GM12878 (cell line): ENCODE results near the gene LCE1F. TPM values are rescaled to one million over a fixed set of nuclear protein-coding genes. Genes with fewer than 3 reads are reported as not detected.

Experiments
- ATAC-seq: fragments of 200-7000 bp; cut with Tn5 transposase; 3 replicates; pipeline ENCODE4 v1.9.1; 2020; ENCODE audit warnings: mild to moderate bottlenecking, moderate library complexity
- BruUV-seq: library from RNA; stranded (reverse); fragments of 400-500 nt; replicated peaks from 2 replicates; lab custom pipeline; 2021; lab: Mats Ljungman, UMichigan
- CTCF ChIA-PET: fragments of 300-600 bp; sonication (Branson Sonifier 250); formaldehyde crosslinking; extraction: SDS; loops from one replicate; lab custom pipeline; 2021; ENCODE audit warnings: inconsistent platforms; lab: Yijun Ruan, JAX
- POLR2A ChIA-PET: fragments of 350-600 bp; formaldehyde crosslinking; extraction: SDS; loops from one replicate; lab custom pipeline; 2021; ENCODE audit warnings: inconsistent platforms; lab: Charles Lee
- RAD21 ChIA-PET: fragments of 300-600 bp; sonication (Branson Sonifier 250); formaldehyde crosslinking; loops from one replicate; lab custom pipeline; 2023; ENCODE audit warnings: antibody characterized with exemption; ENCODE audit not compliant: unreplicated experiment; lab: Charles Lee
- SMC1A ChIA-PET: fragments of 300-600 bp; sonication (Branson Sonifier 250); formaldehyde crosslinking; loops from one replicate; lab custom pipeline; 2023; ENCODE audit not compliant: unreplicated experiment, uncharacterized antibody; lab: Charles Lee
- DNase-seq: peaks from one replicate; pipeline ENCODE4 v3.0.0-alpha.2; 2011; ENCODE audit warnings: low read depth, low spot score
- FAIRE-seq: peaks from 3 replicates; lab custom pipeline; 2011; peaks lifted over from hg19 to GRCh38; lab: Jason Lieb, UNC
- H2AFZ ChIP-seq: 2 replicates; pipeline ENCODE4 v1.6.0; 2011; ENCODE audit warnings: low read depth, low read length, control low read depth; ENCODE audit not compliant: control insufficient read depth
- H3K27ac ChIP-seq: 2 replicates; pipeline ENCODE4 v1.5.1; 2011; ENCODE audit warnings: control low read depth; ENCODE audit not compliant: control insufficient read depth, insufficient read depth
- H3K27me3 ChIP-seq, 2 experiments: replicated peaks in 1 of 2; 2 replicates each; pipeline versions ENCODE4 v1.6.0 to v1.6.1; 2011; ENCODE audit warnings: low read length in 1 of 2; ENCODE audit not compliant: control insufficient read depth in 2 of 2, insufficient read depth in 2 of 2
- H3K36me3 ChIP-seq, 2 experiments: 2 replicates each; pipeline ENCODE4 v1.5.1; 2011; ENCODE audit warnings: low read length in 1 of 2; ENCODE audit not compliant: control insufficient read depth in 2 of 2, insufficient read depth in 2 of 2
- H3K4me1 ChIP-seq: 2 replicates; pipeline ENCODE4 v1.6.1; 2011; ENCODE audit warnings: mild to moderate bottlenecking, low read length, moderate library complexity, mixed read lengths; ENCODE audit not compliant: control insufficient read depth, insufficient read depth
- H3K4me2 ChIP-seq: 2 replicates; pipeline ENCODE4 v1.6.0; 2011; ENCODE audit warnings: control low read depth; ENCODE audit not compliant: control insufficient read depth, insufficient read depth
- H3K4me3 ChIP-seq: fragments of 200-600 bp; sonication (generic); 2 replicates; pipeline ENCODE4 v1.5.1; 2016
- H3K79me2 ChIP-seq: 2 replicates; pipeline ENCODE4 v1.6.0; 2011; ENCODE audit warnings: low read length; ENCODE audit not compliant: control insufficient read depth, insufficient read depth
- H3K9ac ChIP-seq: 2 replicates; pipeline ENCODE4 v1.8.0; 2011; ENCODE audit warnings: low read length, control low read depth, mixed read lengths; ENCODE audit not compliant: control insufficient read depth, insufficient read depth
- H3K9me3 ChIP-seq: replicated peaks from 3 replicates; pipeline ENCODE4 v1.5.1; 2011; ENCODE audit warnings: mild to moderate bottlenecking, low read length; ENCODE audit not compliant: control insufficient read depth, insufficient read depth
- H4K20me1 ChIP-seq: 2 replicates; pipeline ENCODE4 v1.6.0; 2011; ENCODE audit not compliant: control insufficient read depth, insufficient read depth
- BCL11A ChIP-seq: IDR thresholded peaks from 2 replicates; pipeline ENCODE4 v1.6.1; 2011; ENCODE audit warnings: low read depth, low read length
- MYB ChIP-seq: fragments of 150-350 bp; IDR thresholded peaks from 2 replicates; pipeline ENCODE4 v1.6.1; 2014; ENCODE audit warnings: mild to moderate bottlenecking, low read depth, low read length, borderline replicate concordance
- WGBS: methylation state at CpG from one replicate; pipeline ENCODE4 v1.1.6; 2016; ENCODE audit warnings: low lambda C conversion rate; ENCODE audit not compliant: insufficient replicate concordance, insufficient coverage; ENCODE audit errors: missing lambda C conversion rate; 5-methylcytosine and 5-hydroxymethylcytosine counted together
- in situ Hi-C: fragments of 300-500 bp; cut with MboI; formaldehyde crosslinking; loops from 9 replicates; pipeline ENCODE4 v1.14.3; 2018; ENCODE audit warnings: mixed read lengths
- intact Hi-C: fragments of 100-400 bp; cut with micrococcal nuclease; formaldehyde crosslinking; loops from one replicate; pipeline ENCODE4 v1.14.2; 2022; ENCODE audit not compliant: unreplicated experiment
- polyA plus RNA-seq, 11 experiments: library from polyadenylated mRNA; depleted of rRNA in 4 of 11; unstranded in 6 of 11; stranded (reverse) in 5 of 11; fragments of >200 nt; fragmentation: Nextera tagmentation in 4 of 11; fragmentation: Illumina TruSeq in 1 of 11; extraction: Ambion mirVana in 4 of 11; extraction: Trizol in 1 of 11; gene quantifications; 1 replicate in 1 of 11; 2 replicates in 10 of 11; pipeline versions ENCODE4 v1.2.1 to v1.2.3, GENCODE V29; 2011 to 2016; ENCODE audit warnings: inconsistent platforms in 2 of 11, missing spikeins in 2 of 11, low read depth in 1 of 11
- total RNA-seq, 4 experiments: library from RNA; depleted of rRNA in 3 of 4; stranded (reverse); fragments of >200 nt in 3 of 4; fragmentation: Illumina TruSeq in 1 of 4; extraction: Trizol in 1 of 4; gene quantifications; 2 replicates each; pipeline versions ENCODE4 v1.2.1 to v1.2.3, GENCODE V29; 2013 to 2021
- TF ChIP-seq, protein P1 (sequence below): fragments of 450-650 bp; IDR thresholded peaks from 2 replicates; pipeline ENCODE4 v1.6.1; 2017; ENCODE audit warnings: antibody characterized with exemption, mild to moderate bottlenecking, moderate library complexity

The LCE1F gene
- total and polyA plus RNA-seq, 10 of the 15 experiments (the other 5 are each of a cell fraction or from before 2014, with no cell fraction given): 0.72 to 0.96 TPM; not detected in 8

- TF ChIP-seq, protein P1, sequence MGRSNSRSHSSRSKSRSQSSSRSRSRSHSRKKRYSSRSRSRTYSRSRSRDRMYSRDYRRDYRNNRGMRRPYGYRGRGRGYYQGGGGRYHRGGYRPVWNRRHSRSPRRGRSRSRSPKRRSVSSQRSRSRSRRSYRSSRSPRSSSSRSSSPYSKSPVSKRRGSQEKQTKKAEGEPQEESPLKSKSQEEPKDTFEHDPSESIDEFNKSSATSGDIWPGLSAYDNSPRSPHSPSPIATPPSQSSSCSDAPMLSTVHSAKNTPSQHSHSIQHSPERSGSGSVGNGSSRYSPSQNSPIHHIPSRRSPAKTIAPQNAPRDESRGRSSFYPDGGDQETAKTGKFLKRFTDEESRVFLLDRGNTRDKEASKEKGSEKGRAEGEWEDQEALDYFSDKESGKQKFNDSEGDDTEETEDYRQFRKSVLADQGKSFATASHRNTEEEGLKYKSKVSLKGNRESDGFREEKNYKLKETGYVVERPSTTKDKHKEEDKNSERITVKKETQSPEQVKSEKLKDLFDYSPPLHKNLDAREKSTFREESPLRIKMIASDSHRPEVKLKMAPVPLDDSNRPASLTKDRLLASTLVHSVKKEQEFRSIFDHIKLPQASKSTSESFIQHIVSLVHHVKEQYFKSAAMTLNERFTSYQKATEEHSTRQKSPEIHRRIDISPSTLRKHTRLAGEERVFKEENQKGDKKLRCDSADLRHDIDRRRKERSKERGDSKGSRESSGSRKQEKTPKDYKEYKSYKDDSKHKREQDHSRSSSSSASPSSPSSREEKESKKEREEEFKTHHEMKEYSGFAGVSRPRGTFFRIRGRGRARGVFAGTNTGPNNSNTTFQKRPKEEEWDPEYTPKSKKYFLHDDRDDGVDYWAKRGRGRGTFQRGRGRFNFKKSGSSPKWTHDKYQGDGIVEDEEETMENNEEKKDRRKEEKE: no peak
Observed at GRCh38 chr1:152737997-152738396, 36.9 kb upstream of the LCE1F start (continued).

DNA sequence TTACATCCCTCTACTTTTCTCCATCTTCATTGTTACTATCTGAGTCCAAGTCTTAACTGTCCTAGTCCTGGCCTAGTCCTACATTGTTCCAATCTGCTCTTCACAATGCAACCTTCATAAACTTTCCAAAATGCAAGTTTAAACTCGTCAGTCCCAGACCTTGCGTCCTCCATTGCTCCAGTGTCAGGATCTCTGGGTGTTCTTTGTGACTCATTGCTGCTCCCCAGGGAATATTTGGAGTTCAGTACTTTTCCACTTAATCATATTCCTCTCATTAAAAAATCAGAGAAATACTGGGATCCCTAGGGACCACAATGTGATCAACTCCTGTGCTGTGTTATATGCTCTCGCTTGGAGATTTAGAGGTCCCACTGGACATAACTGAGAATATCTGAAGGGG is 35.1 kb upstream of the LCE1F start:
- Histone ChIP-seq H3K36me3 (no peaks in the 10 kb centered on the region), H3K4me2 (no peak overlapping the region), H2AFZ (no peak overlapping the region), H3K27ac (no peak overlapping the region), H3K9me3 (no peaks in the 10 kb centered on the region), H3K4me3 (no peak overlapping the region), H3K4me1 (no peaks in the 10 kb centered on the region), H3K79me2 (no peaks in the 10 kb centered on the region), H3K27me3 (no peaks in the 10 kb centered on the region), H3K9ac (no peak overlapping the region), H4K20me1 (no peaks in the 10 kb centered on the region)
- WGBS: 13% methylated on average over 3 of the region's 3 CpGs
- intact Hi-C loops: no loop called here
- DNase-seq: no peak
- ChIA-PET POLR2A (no interaction called here), RAD21 (no interaction called here), SMC1A (interaction anchor here (0.7 kb wide), 1 partner anchor 1308 kb away, joined by 3 read pairs; no protein-coding TSS in a partner anchor), CTCF (interaction anchor here (1.3 kb wide), 1 partner anchor 38 kb away, joined by 4 read pairs; no protein-coding TSS in a partner anchor)
- ATAC-seq: no peak
- in situ Hi-C loops: no loop called here
- no peak for FAIRE-seq
- TF ChIP-seq BCL11A (no peak), MYB (no peak)
- no TSS peak for BruUV-seq
